LNCaP clone FGC (cell line): ENCODE data around the gene LRRC14B.

Experiments
- DNase-seq: peaks from one replicate; pipeline ENCODE4 v3.0.0-alpha.2; 2011; ENCODE audit warnings: low read depth
- H3K4me3 ChIP-seq: 2 replicates; pipeline ENCODE4 v1.5.1; 2011; ENCODE audit warnings: mild to moderate bottlenecking, low read depth, low read length, control low read depth
- TF ChIP-seq, protein P1 (sequence below): IDR thresholded peaks from 2 replicates; pipeline ENCODE4 v1.5.1; 2012; ENCODE audit warnings: mild to moderate bottlenecking; ENCODE audit not compliant: control insufficient read depth, insufficient read depth; ENCODE audit errors: extremely low read depth

LRRC14B gene

DNA sequence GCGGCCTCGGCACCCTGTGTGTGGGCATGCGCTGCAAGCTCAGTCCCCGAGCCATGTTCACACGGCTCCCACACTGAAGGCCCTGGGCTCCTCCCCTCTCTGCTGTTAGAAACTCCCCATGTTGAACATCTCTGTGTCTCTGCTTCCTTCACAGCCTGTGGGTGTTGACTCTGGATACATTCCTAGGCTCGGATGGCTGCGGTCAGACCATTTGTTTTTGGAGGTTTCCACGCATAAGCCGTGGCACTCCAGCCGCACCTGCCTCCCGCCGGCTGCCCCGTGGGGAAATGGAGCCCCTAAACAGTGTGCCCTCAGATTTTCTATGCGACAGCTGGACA is 31.2 kb upstream of the LRRC14B start:
- no peak overlapping the region for H3K4me3 ChIP-seq
- TF ChIP-seq, protein P1, sequence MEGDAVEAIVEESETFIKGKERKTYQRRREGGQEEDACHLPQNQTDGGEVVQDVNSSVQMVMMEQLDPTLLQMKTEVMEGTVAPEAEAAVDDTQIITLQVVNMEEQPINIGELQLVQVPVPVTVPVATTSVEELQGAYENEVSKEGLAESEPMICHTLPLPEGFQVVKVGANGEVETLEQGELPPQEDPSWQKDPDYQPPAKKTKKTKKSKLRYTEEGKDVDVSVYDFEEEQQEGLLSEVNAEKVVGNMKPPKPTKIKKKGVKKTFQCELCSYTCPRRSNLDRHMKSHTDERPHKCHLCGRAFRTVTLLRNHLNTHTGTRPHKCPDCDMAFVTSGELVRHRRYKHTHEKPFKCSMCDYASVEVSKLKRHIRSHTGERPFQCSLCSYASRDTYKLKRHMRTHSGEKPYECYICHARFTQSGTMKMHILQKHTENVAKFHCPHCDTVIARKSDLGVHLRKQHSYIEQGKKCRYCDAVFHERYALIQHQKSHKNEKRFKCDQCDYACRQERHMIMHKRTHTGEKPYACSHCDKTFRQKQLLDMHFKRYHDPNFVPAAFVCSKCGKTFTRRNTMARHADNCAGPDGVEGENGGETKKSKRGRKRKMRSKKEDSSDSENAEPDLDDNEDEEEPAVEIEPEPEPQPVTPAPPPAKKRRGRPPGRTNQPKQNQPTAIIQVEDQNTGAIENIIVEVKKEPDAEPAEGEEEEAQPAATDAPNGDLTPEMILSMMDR, result no peak
- no peak for DNase-seq

DNA sequence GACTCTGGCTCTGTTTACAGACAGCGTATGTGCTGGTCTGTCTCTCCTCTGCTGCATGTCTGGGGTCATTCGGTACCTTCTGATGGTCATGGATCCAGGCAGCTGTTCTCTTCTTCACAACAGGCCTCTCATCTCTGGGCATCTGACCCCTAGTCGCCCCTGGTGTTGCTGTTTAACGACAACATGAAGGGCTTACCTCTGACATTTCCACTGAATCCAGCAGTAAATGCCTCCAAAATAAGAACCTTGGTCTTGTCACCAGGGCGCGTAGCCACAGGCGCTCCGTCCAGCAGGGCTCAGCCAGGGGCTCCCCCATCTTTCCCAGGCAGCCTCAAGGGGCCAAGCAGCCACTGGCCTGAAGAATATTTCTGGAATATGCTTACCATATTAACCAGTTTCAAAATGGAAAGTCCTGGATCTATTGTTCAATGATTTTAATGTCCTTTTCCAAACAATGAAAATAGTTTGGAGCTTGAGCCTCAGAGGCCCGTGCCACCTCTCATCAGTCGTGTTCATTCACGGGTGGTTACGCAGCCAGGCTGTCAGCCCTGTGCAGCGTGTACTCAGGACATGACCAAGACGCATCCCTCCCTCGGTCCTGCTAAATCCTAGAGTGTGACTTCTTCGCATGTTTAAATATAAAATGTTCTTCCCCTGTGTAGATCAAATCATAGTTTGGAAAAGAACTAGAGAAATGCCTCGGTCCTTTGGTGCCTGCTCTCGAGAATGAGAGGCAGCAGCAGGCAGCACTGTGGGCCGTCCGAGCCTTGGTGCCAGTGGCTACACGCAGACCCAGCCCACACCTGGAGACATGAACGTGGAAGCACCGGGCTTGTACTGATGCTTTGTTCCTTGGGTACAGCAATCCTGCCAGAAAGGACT is 30.1 kb upstream of the LRRC14B start:
- TF ChIP-seq, protein P1, result no peak
- no peak overlapping the region for H3K4me3 ChIP-seq
- no peak for DNase-seq

DNA sequence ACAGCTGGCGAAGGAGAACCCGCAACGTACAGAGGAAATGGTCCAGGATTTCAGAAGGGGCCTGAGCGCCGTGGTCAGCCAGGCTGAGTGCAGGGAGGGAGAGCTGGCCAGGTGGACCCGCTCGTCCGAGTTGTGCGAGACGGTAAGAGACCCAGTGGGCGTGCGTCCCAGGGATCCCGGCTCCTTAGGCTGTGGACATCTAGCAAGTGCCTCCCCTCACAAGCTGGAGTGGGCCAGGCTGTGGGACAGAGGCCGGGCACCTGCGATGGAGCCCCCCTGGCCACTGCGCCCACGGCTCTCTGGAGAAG is 29.5 kb upstream of the LRRC14B start:
- TF ChIP-seq, protein P1, result no peak
- DNase-seq, result no peak
- no peak overlapping the region for H3K4me3 ChIP-seq

DNA sequence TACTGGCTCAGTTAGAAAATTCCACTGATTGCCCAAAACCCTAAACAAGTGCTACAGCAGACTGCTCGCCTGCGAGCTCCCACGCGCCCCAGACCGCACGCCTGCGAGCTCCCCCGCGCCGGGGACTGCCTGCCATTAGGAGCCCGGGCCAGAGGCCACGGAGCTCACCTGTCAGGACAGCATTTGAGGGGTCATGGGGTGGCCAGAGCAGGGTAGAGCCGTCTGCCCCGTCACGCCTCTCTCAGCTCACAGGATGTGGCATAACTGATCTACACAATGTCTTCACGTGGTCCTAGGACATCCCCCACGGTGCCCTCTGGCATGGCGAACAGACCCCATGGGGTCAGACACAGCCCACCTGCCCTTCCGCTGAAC is 29.1 kb upstream of the LRRC14B start:
- no peak overlapping the region for H3K4me3 ChIP-seq
- no peak for DNase-seq
- TF ChIP-seq, protein P1, result no peak

DNA sequence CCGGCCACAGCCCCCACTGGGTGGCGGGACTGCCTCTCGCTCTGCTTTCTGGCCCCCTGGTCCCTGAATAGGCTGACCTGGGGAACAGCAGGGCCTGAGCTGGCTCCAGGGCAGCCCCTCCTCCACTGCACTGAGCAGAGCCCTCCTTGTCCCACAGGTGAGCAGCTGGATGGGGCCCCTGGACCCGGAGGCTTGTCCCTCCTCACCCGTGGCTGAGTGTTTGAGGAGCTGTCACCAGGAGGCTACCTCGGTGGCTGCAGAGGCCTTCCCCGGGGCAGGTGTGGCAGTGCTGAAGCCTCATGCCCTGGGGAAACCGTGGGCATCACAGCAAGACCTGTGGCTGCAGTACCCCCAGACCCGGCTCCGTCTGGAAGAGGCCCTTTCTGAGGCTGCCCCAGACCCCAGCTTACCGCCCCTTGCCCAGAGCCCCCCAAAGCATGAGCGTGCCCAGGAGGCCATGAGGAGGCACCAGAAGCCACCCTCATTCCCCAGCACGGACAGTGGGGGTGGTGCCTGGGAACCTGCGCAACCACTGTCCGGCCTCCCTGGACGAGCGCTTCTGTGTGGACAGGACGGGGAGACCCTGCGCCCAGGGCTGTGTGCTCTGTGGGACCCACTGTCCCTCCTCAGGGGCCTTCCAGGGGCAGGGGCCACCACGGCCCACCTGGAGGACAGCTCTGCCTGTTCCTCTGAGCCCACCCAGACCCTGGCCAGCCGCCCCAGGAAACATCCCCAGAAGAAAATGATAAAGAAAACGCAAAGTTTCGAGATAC is 28.5 kb upstream of the LRRC14B start:
- no peak overlapping the region for H3K4me3 ChIP-seq
- TF ChIP-seq, protein P1, result no peak
- no peak for DNase-seq

DNA sequence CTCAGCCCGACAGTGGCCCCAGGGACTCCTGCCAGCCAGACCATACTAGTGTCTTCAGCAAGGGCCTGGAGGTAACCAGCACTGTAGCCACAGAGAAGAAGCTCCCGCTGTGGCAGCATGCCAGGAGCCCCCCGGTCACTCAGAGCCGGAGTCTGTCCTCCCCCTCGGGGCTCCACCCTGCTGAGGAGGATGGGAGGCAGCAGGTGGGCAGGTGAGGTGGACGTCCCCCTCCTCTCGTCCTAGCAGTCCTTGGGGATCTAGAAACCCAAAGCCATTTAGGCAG is 28.0 kb upstream of the LRRC14B start:
- no peak for DNase-seq
- TF ChIP-seq, protein P1, result no peak
- H3K4me3 ChIP-seq, result no peak overlapping the region
